HT-29 (cell line): ENCODE data around the gene C2CD2. TPM values are rescaled to one million over a fixed set of nuclear protein-coding genes. Genes with fewer than 3 reads are reported as not detected.

Experiments used
- DNase-seq: peaks from one replicate; pipeline ENCODE4 v3.0.0-alpha.2; 2015; ENCODE audit warnings: low spot score
- small RNA-seq: library from RNA; depleted of rRNA; stranded (forward); fragments of <200 nt; gene quantifications from one replicate; pipeline ENCODE3, GENCODE V24; 2014
- total RNA-seq: library from RNA; depleted of rRNA; stranded (reverse); fragments of >200 nt; shearing (Covaris generic); gene quantifications from 2 replicates; pipeline ENCODE4 v1.2.3, GENCODE V29; 2014; rRNA removed

Gene C2CD2
- total RNA-seq, 1 experiment from 2014 or later: 10.6 TPM

- DNase-seq: no peak
Observed at GRCh38 chr21:41847066-41847804, 106.6 kb downstream of the C2CD2 start.

DNA sequence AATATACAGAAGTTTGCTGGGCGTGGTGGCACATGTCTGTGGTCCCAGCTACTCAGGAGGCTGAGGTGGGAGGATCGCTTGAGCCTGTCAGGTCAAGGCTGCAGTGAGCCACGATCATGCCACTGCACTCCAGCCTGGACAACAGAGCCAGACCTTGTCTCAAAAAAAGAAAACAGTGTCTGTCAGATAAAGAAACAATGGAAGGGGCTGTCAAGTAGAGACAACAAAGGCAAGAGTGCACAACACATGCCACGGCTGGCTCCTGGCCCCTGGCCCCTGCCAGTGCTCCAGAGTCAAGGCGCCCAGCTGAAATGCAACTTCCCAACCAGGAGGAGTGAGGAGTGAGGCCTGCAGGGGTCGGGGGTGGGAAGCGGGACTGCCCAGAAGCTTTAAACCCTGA lies 107.3 kb downstream of the C2CD2 start:
- DNase-seq: no peak

- DNase-seq: no peak
Observed at GRCh38 chr21:41846033-41846317, 107.8 kb downstream of the C2CD2 start.

GRCh38 chr21:41845310-41846032 lies 108.3 kb downstream of the C2CD2 start:
- no peak for DNase-seq

GRCh38 chr21:41843584-41843983 lies 110.2 kb downstream of the C2CD2 start:
- no peak for DNase-seq

GRCh38 chr21:41840880-41841279 lies 112.9 kb downstream of the C2CD2 start:
- DNase-seq: no peak

- no peak for DNase-seq
Observed at GRCh38 chr21:41839387-41840000, 114.3 kb downstream of the C2CD2 start.

DNA sequence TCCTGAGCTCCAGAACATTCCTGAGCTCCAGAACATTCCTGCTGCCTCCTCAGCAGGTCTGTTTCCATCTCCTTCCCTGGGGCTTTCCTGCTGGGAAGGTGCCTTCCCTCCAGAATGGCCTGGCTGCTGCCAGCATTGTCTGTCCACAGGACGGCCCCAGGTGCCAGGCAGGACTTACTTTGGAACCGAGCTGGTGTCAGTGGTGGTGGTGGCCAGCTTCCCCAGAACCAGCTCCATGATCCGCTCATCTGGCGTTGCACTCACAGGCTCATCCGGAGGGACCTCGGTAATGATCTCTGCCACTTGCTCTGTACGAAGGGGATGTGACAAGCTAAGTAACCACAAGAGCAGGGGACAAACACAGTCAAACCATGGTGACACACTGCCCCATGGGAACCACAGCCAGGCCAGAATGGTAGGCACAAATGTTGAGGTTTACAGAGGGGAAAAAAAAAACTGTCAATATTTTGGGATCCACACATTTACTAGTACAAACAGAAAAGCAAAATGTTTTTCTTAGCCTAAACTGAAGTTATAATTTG lies 116.0 kb downstream of the C2CD2 start:
- no peak for DNase-seq

DNA sequence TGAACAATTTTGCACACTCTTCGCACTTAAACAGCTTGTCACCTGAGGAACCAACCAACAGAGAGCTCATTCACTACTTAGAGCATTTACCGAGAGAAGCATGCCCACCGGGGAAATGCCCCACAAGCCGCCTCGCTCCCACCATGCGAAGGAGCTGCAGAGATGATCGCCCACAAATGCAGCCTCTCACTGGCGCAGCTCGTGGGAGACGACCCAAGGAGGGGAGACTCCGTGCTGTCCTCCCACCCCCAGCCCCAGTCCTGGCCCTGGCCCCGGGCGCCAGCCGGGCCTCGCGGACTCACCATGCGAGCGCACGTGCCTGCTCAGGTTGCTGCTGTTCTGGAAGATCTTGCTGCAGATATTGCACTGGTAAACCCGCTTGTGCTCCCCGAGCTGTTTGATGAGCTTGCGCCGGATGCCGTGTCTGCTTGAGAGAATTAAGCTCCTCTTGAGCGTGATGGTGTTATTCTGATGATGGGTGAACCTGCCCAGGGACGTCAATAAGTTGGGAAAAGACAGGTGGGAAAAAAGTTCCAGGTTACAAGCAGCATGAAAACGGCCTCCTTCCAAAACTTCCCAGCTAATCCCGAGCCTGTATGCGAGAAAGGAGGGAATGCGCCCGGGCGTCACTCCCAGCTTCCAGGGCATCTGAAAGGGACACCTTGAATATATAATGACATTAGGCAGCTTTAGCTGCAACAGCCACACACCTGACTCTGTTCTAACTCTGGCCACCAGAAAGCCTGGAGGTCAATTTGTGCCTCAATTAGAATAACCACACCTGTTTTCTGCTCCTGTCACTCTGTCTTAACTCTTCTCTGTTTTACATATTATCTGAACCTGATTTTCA lies 117.4 kb downstream of the C2CD2 start:
- no peak for DNase-seq

GRCh38 chr21:41835711-41836154 lies 118.1 kb downstream of the C2CD2 start:
- no peak for DNase-seq

Small RNA genes lying within 50 kb of the gene (small RNA-seq; reads per million reads assigned to genes)
- gene RF00334: not detected

Other genes with a start within 250 kb of the C2CD2 start
- gene RIPK4, start 187.0 kb downstream of the C2CD2 start, total RNA-seq: 54.3 and 60.9 TPM in 2 replicates
- gene PRDM15, start 74.7 kb downstream of the C2CD2 start, total RNA-seq: 6.2 and 10.9 TPM in 2 replicates
- gene ZBTB21, start 56.3 kb upstream of the C2CD2 start, total RNA-seq: 7.5 and 11.8 TPM in 2 replicates
- gene UMODL1, start 117.3 kb upstream of the C2CD2 start, total RNA-seq: 0.08 TPM in 1 of 2 replicates, not detected in the other